Astrocyte of the spinal cord (primary cell): ENCODE results near the gene NTRK2.

Experiments
- DNase-seq: peaks from one replicate; pipeline ENCODE4 v3.0.0; 2011; ENCODE audit warnings: low read depth, low spot score
- H3K4me3 ChIP-seq: 2 replicates; pipeline ENCODE4 v1.5.1; 2011; ENCODE audit warnings: low read depth, mild to moderate bottlenecking, low read length, moderate library complexity
- CTCF ChIP-seq: IDR thresholded peaks from 2 replicates; pipeline ENCODE4 v1.5.1; 2012; ENCODE audit warnings: low read depth, mild to moderate bottlenecking, low read length, inconsistent platforms
- in situ Hi-C: cut with HindIII; loops from 2 replicates; pipeline ENCODE4 v1.10.0; 2017; ENCODE audit warnings: low sequenced_read_pairs

NTRK2 gene

GRCh38 chr9:84669288-84670137 is at the start of gene NTRK2:
Gene NTRK2 (plus strand): TSS chr9:84669729. CDS start chr9:84670749, 1,020 bp downstream.
- in situ Hi-C loops, result no loop called here
- no peak for TF ChIP-seq CTCF
- H3K4me3 ChIP-seq, result peak within 1 kb of the TSS; percentile 34
- peak; percentile 52 for DNase-seq

GRCh38 chr9:84620338-84620737 is 49.2 kb upstream of the NTRK2 start:
- in situ Hi-C loops, result no loop called here
- TF ChIP-seq CTCF, result no peak
- DNase-seq, result no peak
- H3K4me3 ChIP-seq, result no peak overlapping the region

- TF ChIP-seq CTCF, result no peak
- in situ Hi-C loops, result no loop called here
These were observed 47.7 kb upstream of the NTRK2 start for GRCh38 chr9:84621811-84622210.

GRCh38 chr9:84622981-84623380 is 46.5 kb upstream of the NTRK2 start:
- in situ Hi-C loops, result no loop called here
- TF ChIP-seq CTCF, result no peak

More at GRCh38 chr9:84621811-84622210, 47.7 kb upstream of the NTRK2 start:
- no peak for DNase-seq
- no peak overlapping the region for H3K4me3 ChIP-seq

GRCh38 chr9:84636436-84636835 is 33.1 kb upstream of the NTRK2 start:
- TF ChIP-seq CTCF, result no peak
- in situ Hi-C loops, result no loop called here
- no peak for DNase-seq
- H3K4me3 ChIP-seq, result no peak overlapping the region

More at GRCh38 chr9:84622981-84623380, 46.5 kb upstream of the NTRK2 start:
- DNase-seq, result no peak
- no peak overlapping the region for H3K4me3 ChIP-seq

- DNase-seq, result no peak
- in situ Hi-C loops, result no loop called here
- no peak overlapping the region for H3K4me3 ChIP-seq
- no peak for TF ChIP-seq CTCF
These were observed 26.9 kb upstream of the NTRK2 start for GRCh38 chr9:84642553-84643141.
